SU-DHL-6 (cell line): Measurements from ENCODE around the gene LRRC25.

ENCODE experiments used
- H2AFZ ChIP-seq: fragments of 200-600 bp; sonication (generic); 2 replicates; pipeline ENCODE4 v1.6.1; 2014; ENCODE audit warnings: low read depth, mild to moderate bottlenecking, moderate library complexity, mixed read lengths, antibody characterized with exemption, low read length; ENCODE audit not compliant: severe bottlenecking
- H3F3A ChIP-seq: fragments of 200-600 bp; shearing (Covaris generic); 2 replicates; pipeline ENCODE4 v1.6.0; 2016; ENCODE audit warnings: antibody characterized with exemption, mild to moderate bottlenecking; ENCODE audit not compliant: insufficient read depth
- H3K27ac ChIP-seq: fragments of 200-600 bp; sonication (generic); 2 replicates; pipeline ENCODE4 v1.5.1; 2016; ENCODE audit warnings: low read depth, mild to moderate bottlenecking, low read length, moderate library complexity, mixed read lengths
- H3K27me3 ChIP-seq: fragments of 200-600 bp; sonication (generic), shearing (Covaris generic); 2 replicates; pipeline ENCODE4 v1.6.0; 2014; ENCODE audit warnings: mild to moderate bottlenecking, low read length
- H3K36me3 ChIP-seq: fragments of 200-600 bp; sonication (generic); 2 replicates; pipeline ENCODE4 v1.6.1; 2014; ENCODE audit warnings: mild to moderate bottlenecking, low read length, mixed read lengths
- H3K4me2 ChIP-seq: fragments of 300-600, 200-600 bp; shearing (Covaris generic), sonication (generic); 2 replicates; pipeline ENCODE4 v1.6.0; 2014; ENCODE audit warnings: low read length, low read depth, mild to moderate bottlenecking; ENCODE audit not compliant: poor library complexity, severe bottlenecking
- H3K4me3 ChIP-seq: fragments of 200-600 bp; sonication (generic); 2 replicates; pipeline ENCODE4 v1.5.1; 2014; ENCODE audit warnings: antibody characterized with exemption, low read length, mild to moderate bottlenecking, mixed read lengths; ENCODE audit not compliant: insufficient read depth, poor library complexity, severe bottlenecking
- H3K79me2 ChIP-seq: fragments of 200-600 bp; sonication (generic); 2 replicates; pipeline ENCODE4 v1.6.1; 2014; ENCODE audit warnings: mild to moderate bottlenecking, low read length, moderate library complexity; ENCODE audit not compliant: insufficient read depth
- H3K9ac ChIP-seq: fragments of 200-600 bp; sonication (generic); 2 replicates; pipeline ENCODE4 v1.7.0; 2014; ENCODE audit warnings: mild to moderate bottlenecking, low read length
- H3K9me2 ChIP-seq: fragments of 200-600 bp; sonication (generic); replicated peaks from 2 replicates; pipeline ENCODE4 v1.6.1; 2014; ENCODE audit warnings: low read length; ENCODE audit not compliant: insufficient read depth
- H3K9me3 ChIP-seq: fragments of 200-600 bp; sonication (generic); 2 replicates; pipeline ENCODE4 v1.6.1; 2014; ENCODE audit warnings: low read length, mixed read lengths; ENCODE audit not compliant: insufficient read depth
- H4K20me1 ChIP-seq: fragments of 200-600 bp; sonication (generic); 2 replicates; pipeline ENCODE4 v1.6.1; 2014; ENCODE audit warnings: low read depth, mild to moderate bottlenecking, antibody characterized with exemption, low read length, moderate library complexity, mixed read lengths
- CTCF ChIP-seq: fragments of 200-600 bp; sonication (generic); IDR thresholded peaks from one replicate; pipeline ENCODE4 v1.5.1; 2017; ENCODE audit warnings: antibody characterized with exemption, mild to moderate bottlenecking, low read length, moderate library complexity; ENCODE audit not compliant: insufficient read depth, poor library complexity, severe bottlenecking
- EZH2phosphoT487 ChIP-seq: fragments of 200-600 bp; sonication (generic), shearing (Covaris generic); conservative IDR thresholded peaks from 2 replicates; pipeline ENCODE4 v1.6.1; 2018; ENCODE audit warnings: mild to moderate bottlenecking, antibody characterized with exemption, low read length, moderate library complexity, mixed read lengths

LRRC25 gene

GRCh38 chr19:18427743-18428113 lies 30.3 kb upstream of the LRRC25 start:
- no peaks in the 10 kb centered on the region for H3K79me2 ChIP-seq
- no peaks in the 10 kb centered on the region for H4K20me1 ChIP-seq
- no peaks in the 10 kb centered on the region for H3K9me2 ChIP-seq
- H3K27me3 ChIP-seq = no peaks in the 10 kb centered on the region
- no peak overlapping the region for H3K27ac ChIP-seq
- no peak overlapping the region for H3K4me3 ChIP-seq
- no peak overlapping the region for H3K4me2 ChIP-seq
- H3K9me3 ChIP-seq = no peaks in the 10 kb centered on the region
- TF ChIP-seq EZH2phosphoT487 = no peak
- no peak for TF ChIP-seq CTCF
- H3K36me3 ChIP-seq = no peaks in the 10 kb centered on the region
- no peak overlapping the region for H2AFZ ChIP-seq
- no peaks in the 10 kb centered on the region for H3F3A ChIP-seq
- no peak overlapping the region for H3K9ac ChIP-seq

GRCh38 chr19:18427080-18427742 lies 29.8 kb upstream of the LRRC25 start:
- no peak overlapping the region for H2AFZ ChIP-seq
- no peaks in the 10 kb centered on the region for H4K20me1 ChIP-seq
- H3K4me2 ChIP-seq = no peak overlapping the region
- no peaks in the 10 kb centered on the region for H3K9me2 ChIP-seq
- no peaks in the 10 kb centered on the region for H3K9me3 ChIP-seq
- no peak overlapping the region for H3K9ac ChIP-seq
- no peak overlapping the region for H3K4me3 ChIP-seq
- no peaks in the 10 kb centered on the region for H3F3A ChIP-seq
- no peak for TF ChIP-seq CTCF
- no peaks in the 10 kb centered on the region for H3K36me3 ChIP-seq
- no peak overlapping the region for H3K27ac ChIP-seq
- H3K79me2 ChIP-seq = no peaks in the 10 kb centered on the region
- H3K27me3 ChIP-seq = no peaks in the 10 kb centered on the region

GRCh38 chr19:18426416-18426767 lies 29.0 kb upstream of the LRRC25 start:
- no peaks in the 10 kb centered on the region for H3K9me3 ChIP-seq
- H3K9me2 ChIP-seq = no peaks in the 10 kb centered on the region
- H4K20me1 ChIP-seq = no peaks in the 10 kb centered on the region
- no peak overlapping the region for H3K4me2 ChIP-seq
- H3F3A ChIP-seq = no peaks in the 10 kb centered on the region
- H3K4me3 ChIP-seq = no peak overlapping the region
- H3K27ac ChIP-seq = no peak overlapping the region
- no peak overlapping the region for H2AFZ ChIP-seq
- H3K27me3 ChIP-seq = no peaks in the 10 kb centered on the region
- H3K79me2 ChIP-seq = no peaks in the 10 kb centered on the region
- no peaks in the 10 kb centered on the region for H3K36me3 ChIP-seq
- H3K9ac ChIP-seq = no peak overlapping the region
- TF ChIP-seq EZH2phosphoT487 (no peak), CTCF (no peak)
